Naive thymus-derived CD4-positive, alpha-beta T cell (primary cell): Measurements from ENCODE around the gene ERN1. TPM values are rescaled to one million over a fixed set of nuclear protein-coding genes. Genes with fewer than 3 reads are reported as not detected.
A peak's percentile ranks its signal among the peaks of the same experiment; 100 is the strongest.

Experiments
- ATAC-seq: fragments of 150-1000 bp; cut with Tn5 transposase; 2 replicates; pipeline ENCODE4 v1.10.0; 2021; ENCODE audit warnings: mild to moderate bottlenecking, moderate library complexity
- CTCF ChIA-PET: fragments of 350-600 bp; sonication (Branson Sonifier 250); formaldehyde crosslinking; loops from one replicate; lab custom pipeline; 2021; ENCODE audit warnings: antibody characterized with exemption; lab: Charles Lee
- POLR2A ChIA-PET: fragments of 350-600 bp; sonication (Branson Sonifier 250); formaldehyde crosslinking; loops from one replicate; lab custom pipeline; 2021; ENCODE audit warnings: antibody characterized with exemption, inconsistent platforms; lab: Charles Lee
- DNase-seq, 9 donors: peaks; one replicate each; pipeline versions ENCODE4 v3.0.0 to v3.0.0-alpha.2; 2020 to 2022; ENCODE audit warnings: mixed read lengths in 1 of 9
- H3K27ac ChIP-seq: one replicate; pipeline ENCODE4 v1.7.0; 2013; ENCODE audit warnings: mild to moderate bottlenecking, low read depth, low read length, moderate library complexity
- H3K27me3 ChIP-seq, 2 donors: one replicate each; pipeline ENCODE4 v1.7.0; 2013; ENCODE audit warnings: low read length in 2 of 2, mild to moderate bottlenecking in 2 of 2, moderate library complexity in 2 of 2; ENCODE audit not compliant: control insufficient read depth in 2 of 2, insufficient read depth in 2 of 2
- H3K36me3 ChIP-seq, 3 experiments: 1 replicate in 2 of 3; 2 replicates in 1 of 3; pipeline ENCODE4 v1.7.0; 2013; ENCODE audit warnings: low read length in 3 of 3, mild to moderate bottlenecking in 3 of 3, moderate library complexity in 1 of 3; ENCODE audit not compliant: insufficient read depth in 3 of 3, control insufficient read depth in 2 of 3
- H3K4me1 ChIP-seq, 2 donors: one replicate each; pipeline ENCODE4 v1.7.0; 2013; ENCODE audit warnings: low read length in 2 of 2, mild to moderate bottlenecking in 2 of 2, moderate library complexity in 1 of 2; ENCODE audit not compliant: control insufficient read depth in 2 of 2, insufficient read depth in 2 of 2
- H3K4me3 ChIP-seq: 2 replicates; pipeline ENCODE4 v1.7.0; 2013; ENCODE audit warnings: mild to moderate bottlenecking, low read length
- H3K9me3 ChIP-seq, 3 experiments: 1 replicate in 2 of 3; 2 replicates in 1 of 3; pipeline ENCODE4 v1.7.0; 2013; ENCODE audit warnings: low read length in 3 of 3; ENCODE audit not compliant: control insufficient read depth in 2 of 3
- H3K27ac Mint-ChIP-seq, 9 donors: one replicate each; pipeline ENCODE4 v1.8.0; 2020 to 2022; ENCODE audit warnings: mixed read lengths in 9 of 9, mild to moderate bottlenecking in 8 of 9, moderate library complexity in 5 of 9, inconsistent platforms in 2 of 9
- H3K27me3 Mint-ChIP-seq, 5 donors: one replicate each; pipeline ENCODE4 v1.8.0; 2021 to 2022; ENCODE audit warnings: mixed read lengths in 5 of 5, mild to moderate bottlenecking in 1 of 5
- H3K36me3 Mint-ChIP-seq, 5 donors: one replicate each; pipeline ENCODE4 v1.8.0; 2020 to 2022; ENCODE audit warnings: mixed read lengths in 5 of 5, mild to moderate bottlenecking in 3 of 5, inconsistent platforms in 1 of 5
- H3K4me1 Mint-ChIP-seq, 7 donors: one replicate each; pipeline ENCODE4 v1.8.0; 2020 to 2022; ENCODE audit warnings: mixed read lengths in 7 of 7, mild to moderate bottlenecking in 3 of 7, inconsistent platforms in 1 of 7
- H3K4me3 Mint-ChIP-seq, 10 donors: one replicate each; pipeline ENCODE4 v1.8.0; 2020 to 2022; ENCODE audit warnings: mild to moderate bottlenecking in 10 of 10, mixed read lengths in 10 of 10, moderate library complexity in 6 of 10, inconsistent platforms in 2 of 10
- H3K9me3 Mint-ChIP-seq, 11 donors: one replicate each; pipeline ENCODE4 v1.8.0; 2020 to 2022; ENCODE audit warnings: mixed read lengths in 11 of 11, mild to moderate bottlenecking in 4 of 11, inconsistent platforms in 1 of 11, moderate library complexity in 1 of 11
- intact Hi-C, 2 donors: fragments of 100-400 bp; cut with micrococcal nuclease; formaldehyde crosslinking; loops; one replicate each; pipeline ENCODE4 v1.15.1; 2023
- polyA plus RNA-seq, 2 donors: library from polyadenylated mRNA; unstranded; fragments of 300-500 nt; fragmentation: Illumina TruSeq; gene quantifications; one replicate each; pipeline ENCODE4 v1.2.3, GENCODE V29; 2021
- total RNA-seq, 6 experiments: library from RNA in 5 of 6; stranded (reverse) in 5 of 6; gene quantifications; 1 replicate in 5 of 6; 2 replicates in 1 of 6; pipeline ENCODE4 v1.2.3 and lab custom pipeline; 2021 to 2026

ERN1 gene
- total and polyA plus RNA-seq, 7 experiments from 2014 or later: 15.7 to 110 (median 60.3) TPM

- Mint-ChIP-seq H3K27ac (peak overlapping the region in 5 of 9 donors; percentile 51 to 80 (median 69)), H3K36me3 (peaks cover 25 to 86% (median 43%) of the 10 kb centered on the region in 5 donors), H3K9me3 (peaks cover 2 to 8% (median 4%) of the 10 kb centered on the region in 11 donors), H3K27me3 (no peaks in the 10 kb centered on the region), H3K4me3 (peak overlapping the region in 3 of 10 donors; percentile 33 to 64 (median 54)), H3K4me1 (peaks cover 40 to 88% (median 56%) of the 10 kb centered on the region in 7 donors)
- ATAC-seq (peak; percentile 73), DNase-seq (peak; percentile 36 to 71 (median 56))
- H3K9me3 ChIP-seq: peaks cover 0 to 5% (median 0%) of the 10 kb centered on the region in 3 experiments
- intact Hi-C loops: loop anchor here (1.0 kb wide), 2 partner anchors 70 to 219 kb away; no protein-coding TSS in a partner anchor
- no peak overlapping the region for H3K4me3 ChIP-seq
- H3K4me1 ChIP-seq: peaks cover 23 to 84% of the 10 kb centered on the region in 2 donors
- POLR2A ChIA-PET: interaction anchor here (0.7 to 10.5 kb wide), 14 partner anchors 11 to 144 kb away, joined by 3 to 88 read pairs (median 6); partner anchors contain the start of gene ERN1
- peaks cover 0 to 66% (median 11%) of the 10 kb centered on the region in 3 experiments for H3K36me3 ChIP-seq
- no peaks in the 10 kb centered on the region for H3K27me3 ChIP-seq
- no peak overlapping the region for H3K27ac ChIP-seq
- CTCF ChIA-PET: interaction anchor here (0.5 to 8.4 kb wide), 20 partner anchors 8 to 227 kb away, joined by 3 to 142 read pairs (median 4); partner anchors contain the start of genes ERN1 and ICAM2
Measured at GRCh38 chr17:64063766-64064224, 66.1 kb downstream of the ERN1 start.

DNA sequence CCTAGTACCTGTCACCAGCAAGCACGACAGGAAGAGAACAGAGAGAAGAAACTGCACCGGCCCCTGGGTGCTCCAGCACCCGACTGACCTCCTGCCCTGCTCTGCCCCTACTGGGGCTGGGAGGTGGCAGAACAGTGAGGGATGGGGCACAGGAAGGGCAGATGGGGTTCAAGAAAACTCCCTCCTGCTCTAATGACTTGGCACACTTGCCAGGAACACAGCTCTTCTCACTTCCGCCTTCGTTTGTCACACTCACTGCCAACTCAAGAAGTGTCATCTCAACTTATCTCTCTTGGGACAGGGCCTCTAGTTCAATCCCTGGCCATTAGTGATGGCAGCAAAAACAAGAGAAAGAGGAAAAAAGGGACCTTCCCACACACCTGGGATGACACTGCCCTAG is 66.9 kb downstream of the ERN1 start:
- ChIA-PET POLR2A (interaction anchor here (0.7 to 10.5 kb wide), 9 partner anchors 10 to 83 kb away, joined by 3 to 88 read pairs (median 12); partner anchors contain the start of gene ERN1), CTCF (interaction anchor here (0.5 to 8.4 kb wide), 17 partner anchors 7 to 143 kb away, joined by 3 to 142 read pairs (median 4); partner anchors contain the start of genes ERN1 and ICAM2)
- H3K27me3 Mint-ChIP-seq: no peaks in the 10 kb centered on the region
- H3K9me3 Mint-ChIP-seq: peaks cover 0 to 1% (median 0%) of the 10 kb centered on the region in 11 donors
- no peak overlapping the region for H3K27ac ChIP-seq
- ATAC-seq (peak; percentile 53), DNase-seq (no peak)
- no peaks in the 10 kb centered on the region for H3K9me3 ChIP-seq
- H3K27me3 ChIP-seq: no peaks in the 10 kb centered on the region
- peak overlapping the region in 5 of 9 donors; percentile 10 to 80 (median 67) for H3K27ac Mint-ChIP-seq
- H3K36me3 Mint-ChIP-seq: peaks cover 20 to 82% (median 38%) of the 10 kb centered on the region in 5 donors
- H3K4me3 Mint-ChIP-seq: no peak overlapping the region
- peaks cover 23 to 81% of the 10 kb centered on the region in 2 donors for H3K4me1 ChIP-seq
- peaks cover 40 to 88% (median 55%) of the 10 kb centered on the region in 7 donors for H3K4me1 Mint-ChIP-seq
- intact Hi-C loops: loop anchor here (1.0 kb wide), 2 partner anchors 70 to 219 kb away; no protein-coding TSS in a partner anchor
- H3K4me3 ChIP-seq: no peak overlapping the region
- peaks cover 0 to 63% (median 7%) of the 10 kb centered on the region in 3 experiments for H3K36me3 ChIP-seq

- peak; percentile 56 for ATAC-seq
- no peak overlapping the region for H3K4me3 Mint-ChIP-seq
- H3K27ac Mint-ChIP-seq: peak overlapping the region in 4 of 9 donors; percentile 3 to 79 (median 26)
Measured at GRCh38 chr17:64061178-64061898, 68.6 kb downstream of the ERN1 start.

DNA sequence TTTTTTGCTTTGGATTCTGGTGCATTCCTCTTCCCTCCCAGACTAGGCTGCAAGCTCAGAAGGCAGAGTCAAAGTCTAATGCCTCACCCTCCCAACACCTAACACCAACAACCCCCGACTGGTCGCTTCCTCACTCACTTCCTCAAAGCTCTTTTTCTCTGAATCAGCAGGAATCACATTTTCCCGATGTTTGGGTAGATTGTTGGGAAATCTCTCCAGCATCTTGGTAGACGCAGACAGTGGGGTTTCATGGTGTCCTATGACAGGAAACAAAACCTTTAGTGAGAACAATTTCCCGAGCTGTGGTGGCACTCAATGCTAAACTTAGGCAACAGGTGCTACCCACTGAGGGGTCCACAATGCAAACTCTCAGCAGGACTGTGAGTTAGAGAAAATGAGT is 69.6 kb downstream of the ERN1 start:
- Histone ChIP-seq H3K36me3 (peaks cover under 1 to 82% (median 7%) of the 10 kb centered on the region in 3 experiments), H3K27me3 (no peaks in the 10 kb centered on the region), H3K9me3 (no peaks in the 10 kb centered on the region), H3K4me3 (no peak overlapping the region), H3K4me1 (peaks cover 17 to 68% of the 10 kb centered on the region in 2 donors), H3K27ac (no peak overlapping the region)
- no peaks in the 10 kb centered on the region for H3K9me3 Mint-ChIP-seq
- no peak for ATAC-seq
- H3K27me3 Mint-ChIP-seq: no peaks in the 10 kb centered on the region
- CTCF ChIA-PET: interaction anchor here (1.0 to 8.4 kb wide), 3 partner anchors 35 to 86 kb away, joined by 3 to 142 read pairs (median 5); partner anchors contain the start of gene ERN1
- H3K4me1 Mint-ChIP-seq: peaks cover 30 to 84% (median 43%) of the 10 kb centered on the region in 7 donors
- H3K27ac Mint-ChIP-seq: peak overlapping the region in 4 of 9 donors; percentile 59 to 78 (median 66)
- H3K4me3 Mint-ChIP-seq: peak overlapping the region in 2 of 10 donors; percentile 0 to 2
- POLR2A ChIA-PET: interaction anchor here (0.6 to 10.5 kb wide), 5 partner anchors 10 to 429 kb away, joined by 4 to 57 read pairs (median 6); partner anchors contain the start of gene ERN1
- H3K36me3 Mint-ChIP-seq: peaks cover 12 to 77% (median 26%) of the 10 kb centered on the region in 5 donors
- DNase-seq: no peak
- intact Hi-C loops: no loop called here

More at GRCh38 chr17:64061178-64061898, 68.6 kb downstream of the ERN1 start:
- Histone ChIP-seq H3K27me3 (no peaks in the 10 kb centered on the region), H3K36me3 (peaks cover 0 to 72% (median 7%) of the 10 kb centered on the region in 3 experiments), H3K9me3 (no peaks in the 10 kb centered on the region), H3K27ac (no peak overlapping the region), H3K4me3 (no peak overlapping the region), H3K4me1 (peaks cover 14 to 73% of the 10 kb centered on the region in 2 donors)
- ChIA-PET POLR2A (interaction anchor here (1.9 to 10.5 kb wide), 5 partner anchors 11 to 85 kb away, joined by 6 to 88 read pairs (median 29); partner anchors contain the start of gene ERN1), CTCF (interaction anchor here (0.6 to 8.4 kb wide), 8 partner anchors 20 to 1074 kb away, joined by 3 to 142 read pairs (median 4); partner anchors contain the start of gene ERN1)
- H3K4me1 Mint-ChIP-seq: peaks cover 35 to 85% (median 43%) of the 10 kb centered on the region in 7 donors
- intact Hi-C loops: no loop called here
- no peaks in the 10 kb centered on the region for H3K27me3 Mint-ChIP-seq
- no peaks in the 10 kb centered on the region for H3K9me3 Mint-ChIP-seq
- H3K36me3 Mint-ChIP-seq: peaks cover 12 to 77% (median 26%) of the 10 kb centered on the region in 5 donors
- DNase-seq: no peak

DNA sequence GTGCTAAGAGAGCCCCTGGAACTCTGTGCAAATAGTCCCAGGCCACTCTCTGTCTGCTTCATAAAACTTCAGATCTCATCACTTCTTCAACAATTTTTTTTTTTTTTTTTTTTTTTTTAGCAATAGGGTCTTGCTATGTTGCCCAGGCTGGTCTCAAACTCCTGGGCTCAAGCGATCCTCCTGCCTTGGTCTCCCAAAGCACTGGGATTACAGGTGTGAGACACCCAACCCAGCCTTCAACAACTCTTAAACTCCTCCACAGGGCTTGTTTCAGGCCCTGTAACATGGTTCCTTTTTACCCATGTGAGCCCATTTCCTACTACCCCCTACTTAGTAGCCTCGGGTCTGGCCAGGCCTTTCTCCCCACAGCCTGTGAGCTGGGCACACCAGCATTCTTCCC is 70.2 kb downstream of the ERN1 start:
- H3K27me3 Mint-ChIP-seq: no peaks in the 10 kb centered on the region
- intact Hi-C loops: no loop called here
- H3K9me3 Mint-ChIP-seq: no peaks in the 10 kb centered on the region
- H3K9me3 ChIP-seq: no peaks in the 10 kb centered on the region
- peaks cover 30 to 81% (median 38%) of the 10 kb centered on the region in 7 donors for H3K4me1 Mint-ChIP-seq
- no peak for ATAC-seq
- H3K4me3 Mint-ChIP-seq: peak overlapping the region in 1 of 10 donors; percentile 2
- DNase-seq: no peak
- no peak overlapping the region for H3K4me3 ChIP-seq
- peak overlapping the region in 5 of 9 donors; percentile 7 to 78 (median 67) for H3K27ac Mint-ChIP-seq
- ChIA-PET POLR2A (interaction anchor here (0.6 to 1.9 kb wide), 3 partner anchors 71 to 429 kb away, joined by 4 to 6 read pairs (median 5); partner anchors contain the start of gene ERN1), CTCF (interaction anchor here (1.0 to 8.4 kb wide), 3 partner anchors 34 to 87 kb away, joined by 3 to 142 read pairs (median 5); partner anchors contain the start of gene ERN1)
- peaks cover 16 to 75% (median 27%) of the 10 kb centered on the region in 5 donors for H3K36me3 Mint-ChIP-seq
- no peaks in the 10 kb centered on the region for H3K27me3 ChIP-seq
- H3K4me1 ChIP-seq: peaks cover 16 to 63% of the 10 kb centered on the region in 2 donors
- no peak overlapping the region for H3K27ac ChIP-seq
- H3K36me3 ChIP-seq: peaks cover 3 to 83% (median 9%) of the 10 kb centered on the region in 3 experiments
